Measurements from ENCODE around the gene KDELR1.
A peak's percentile ranks its signal among the peaks of the same experiment; 100 is the strongest.

The KDELR1 gene

DNA sequence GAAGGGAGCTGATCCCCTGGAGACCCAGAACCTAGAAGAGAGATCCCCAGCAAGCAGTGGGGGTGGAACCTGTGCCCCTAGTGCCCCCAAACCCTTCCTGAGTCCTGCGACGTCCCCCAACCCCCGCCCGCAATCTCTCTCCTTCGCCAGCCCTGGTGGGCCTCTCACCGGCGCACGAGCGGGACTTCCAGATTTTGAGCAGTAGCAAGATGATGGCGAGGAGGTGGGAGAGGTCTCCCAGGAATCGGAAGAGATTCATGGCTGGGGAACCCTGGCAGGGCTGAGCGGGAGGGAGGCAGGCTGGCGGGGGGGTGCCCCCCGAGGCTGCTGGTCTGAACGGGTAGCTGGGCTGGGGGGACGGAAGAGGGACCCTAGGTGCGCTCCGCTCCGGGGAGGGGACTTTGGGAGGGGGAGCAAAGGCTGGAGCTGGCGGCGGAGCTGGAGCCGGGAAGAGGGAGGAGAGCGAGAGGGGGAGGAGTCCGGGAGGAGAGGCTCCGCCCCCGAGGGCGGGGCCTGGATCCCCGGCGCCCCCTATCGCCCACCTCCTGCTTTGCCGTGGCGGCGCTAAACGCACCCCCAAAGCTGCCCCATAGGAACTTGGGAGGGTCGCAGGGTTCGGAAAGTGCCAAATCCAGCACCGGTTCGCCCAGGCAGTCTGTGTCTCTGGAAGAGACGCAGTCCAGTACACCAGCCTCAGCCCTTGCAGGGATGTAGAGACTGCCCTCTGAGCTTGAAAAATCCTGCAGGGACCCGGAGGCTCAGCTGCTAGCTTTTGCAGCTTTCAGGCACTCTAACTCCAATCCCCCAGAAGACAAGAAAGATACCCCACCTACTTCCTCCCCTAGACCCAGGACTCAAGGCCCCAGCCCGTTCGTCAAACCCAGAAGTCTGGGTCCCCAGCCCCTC, at the start of gene KDELR1:
Gene KDELR1, minus strand, starts transcription at position 452 of the 906 bp plus-strand sequence. Its CDS starts 193 bp downstream, at position 259.
- peak; percentile 23 for DNase-seq

DNA sequence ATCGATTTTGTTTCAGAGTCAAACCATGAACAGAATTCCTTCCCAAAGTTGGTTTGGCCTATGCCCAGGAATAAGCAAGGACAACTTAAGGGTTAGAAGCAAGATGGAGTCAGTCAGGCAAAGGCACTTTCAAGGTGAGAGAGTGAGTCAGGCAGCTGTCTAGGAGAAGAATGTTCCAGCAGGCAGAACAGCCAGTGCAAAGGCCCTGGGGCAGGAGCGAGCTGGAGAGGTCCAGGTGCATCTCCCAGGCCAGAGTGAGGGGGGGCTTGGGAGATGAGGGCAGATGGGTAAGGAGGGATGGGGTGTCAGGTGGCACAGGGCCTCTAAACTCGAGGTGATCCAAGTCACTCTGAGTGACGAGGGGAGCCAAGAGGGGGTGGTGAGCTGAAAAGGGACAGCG, 45.2 kb upstream of the KDELR1 start:
- no peak for DNase-seq

DNA sequence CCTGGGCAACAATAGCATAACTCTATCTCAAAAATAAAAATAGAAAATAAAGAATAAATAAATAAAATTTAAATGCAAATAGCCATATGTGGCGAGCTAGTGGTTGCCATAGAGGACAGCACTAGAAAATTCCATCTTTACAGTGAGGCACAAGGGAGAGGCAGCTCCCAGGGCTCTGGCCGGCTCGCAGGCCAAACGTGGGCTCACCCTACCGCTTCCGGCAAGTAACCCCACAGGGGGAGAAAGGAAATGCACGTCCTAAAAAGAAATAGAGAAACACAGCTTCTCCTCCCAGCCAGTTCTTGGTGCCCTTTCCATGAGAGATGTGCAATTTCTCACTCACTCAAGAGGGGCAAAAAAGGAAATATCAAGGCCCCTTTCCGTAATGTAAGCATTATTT, 42.0 kb upstream of the KDELR1 start:
- no peak for DNase-seq

- DNase-seq: no peak
Observed at GRCh38 chr19:48428670-48429069, 37.3 kb upstream of the KDELR1 start.

GRCh38 chr19:48424694-48425219, 33.4 kb upstream of the KDELR1 start:
- no peak for DNase-seq

- DNase-seq: no peak
Observed at GRCh38 chr19:48421548-48421947, 30.2 kb upstream of the KDELR1 start.

DNA sequence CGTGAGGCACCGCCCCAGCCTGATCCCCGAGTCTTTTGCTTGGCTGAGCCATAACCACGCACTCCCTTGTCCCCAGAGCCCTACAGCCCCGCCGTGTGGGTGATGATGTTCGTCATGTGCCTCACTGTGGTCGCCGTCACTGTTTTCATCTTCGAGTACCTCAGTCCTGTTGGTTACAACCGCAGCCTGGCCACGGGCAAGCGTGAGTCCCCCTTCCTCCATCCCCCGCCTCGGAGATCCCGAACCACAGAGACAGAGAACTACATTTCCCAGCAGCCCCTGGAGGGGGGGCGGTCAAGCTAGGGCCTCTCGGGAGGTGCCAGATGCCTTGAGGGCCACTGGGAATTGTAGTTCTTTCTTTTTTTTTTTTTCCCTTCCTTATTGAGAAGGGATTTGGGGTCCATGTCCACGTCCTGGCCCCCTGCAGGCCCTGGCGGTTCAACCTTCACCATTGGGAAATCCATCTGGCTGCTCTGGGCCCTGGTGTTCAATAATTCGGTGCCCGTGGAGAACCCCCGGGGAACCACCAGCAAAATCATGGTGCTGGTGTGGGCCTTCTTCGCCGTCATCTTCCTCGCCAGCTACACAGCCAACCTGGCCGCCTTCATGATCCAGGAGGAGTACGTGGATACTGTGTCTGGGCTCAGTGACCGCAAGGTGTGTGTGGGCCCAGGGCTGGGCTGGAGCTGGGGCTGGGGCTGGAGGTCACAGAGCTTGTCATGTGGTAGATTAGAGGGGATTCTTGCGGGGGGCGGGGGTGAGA, 28.0 kb upstream of the KDELR1 start:
- DNase-seq: no peak

GRCh38 chr19:48418317-48419064, 27.1 kb upstream of the KDELR1 start:
- no peak for DNase-seq

- no peak for DNase-seq
Observed at GRCh38 chr19:48417421-48417820, 26.1 kb upstream of the KDELR1 start.

DNA sequence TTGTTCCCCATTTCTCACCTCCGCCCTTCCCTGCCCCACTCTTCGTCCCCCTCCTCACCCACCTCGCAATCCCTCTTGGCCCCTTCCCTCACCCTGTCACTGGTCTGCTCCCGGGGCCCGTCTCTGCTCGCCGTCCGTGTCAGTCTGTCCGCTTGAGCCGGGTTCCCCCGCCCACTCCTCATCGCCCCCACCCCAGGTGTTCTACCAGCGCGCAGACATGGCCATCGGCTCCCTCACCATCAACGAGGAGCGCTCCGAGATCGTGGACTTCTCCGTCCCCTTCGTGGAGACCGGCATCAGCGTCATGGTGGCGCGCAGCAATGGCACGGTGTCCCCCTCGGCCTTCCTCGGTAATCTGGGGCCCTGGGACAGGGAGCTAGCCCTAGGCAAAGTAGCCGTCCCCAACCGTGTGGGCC, 24.5 kb upstream of the KDELR1 start:
- no peak for DNase-seq

GRCh38 chr19:48415395-48415794, 24.0 kb upstream of the KDELR1 start:
- DNase-seq: no peak

GRCh38 chr19:48413879-48414587, 22.7 kb upstream of the KDELR1 start:
- DNase-seq: no peak

- no peak for DNase-seq
Observed at GRCh38 chr19:48405850-48406249, 14.5 kb upstream of the KDELR1 start.

- no peak for DNase-seq
Observed at GRCh38 chr19:48405010-48405659, 13.8 kb upstream of the KDELR1 start.

GRCh38 chr19:48403606-48404005, 12.3 kb upstream of the KDELR1 start:
- DNase-seq: peak; percentile 22

DNA sequence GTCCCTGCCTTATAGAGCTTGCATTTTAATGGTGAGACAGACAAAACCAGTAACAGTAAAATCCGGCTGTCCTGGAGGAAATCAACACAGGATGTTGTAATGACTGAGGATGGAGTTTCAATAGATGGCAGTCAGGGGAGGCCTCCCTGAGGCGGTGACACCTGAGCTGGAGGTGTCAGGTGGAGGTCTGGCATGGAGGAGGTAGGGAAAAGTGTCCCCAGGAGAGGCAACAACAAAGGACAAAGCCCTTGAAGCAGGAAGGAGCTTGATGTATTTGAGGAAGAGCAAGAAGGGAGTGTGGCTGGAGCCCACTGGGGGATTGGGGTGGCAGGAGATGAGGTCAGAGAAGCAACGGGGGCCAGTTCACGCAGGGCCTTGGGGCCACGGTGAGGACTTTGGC, 9.9 kb upstream of the KDELR1 start:
- no peak for DNase-seq

- DNase-seq: peak; percentile 62
Observed at GRCh38 chr19:48400018-48400742, 8.8 kb upstream of the KDELR1 start.

DNA sequence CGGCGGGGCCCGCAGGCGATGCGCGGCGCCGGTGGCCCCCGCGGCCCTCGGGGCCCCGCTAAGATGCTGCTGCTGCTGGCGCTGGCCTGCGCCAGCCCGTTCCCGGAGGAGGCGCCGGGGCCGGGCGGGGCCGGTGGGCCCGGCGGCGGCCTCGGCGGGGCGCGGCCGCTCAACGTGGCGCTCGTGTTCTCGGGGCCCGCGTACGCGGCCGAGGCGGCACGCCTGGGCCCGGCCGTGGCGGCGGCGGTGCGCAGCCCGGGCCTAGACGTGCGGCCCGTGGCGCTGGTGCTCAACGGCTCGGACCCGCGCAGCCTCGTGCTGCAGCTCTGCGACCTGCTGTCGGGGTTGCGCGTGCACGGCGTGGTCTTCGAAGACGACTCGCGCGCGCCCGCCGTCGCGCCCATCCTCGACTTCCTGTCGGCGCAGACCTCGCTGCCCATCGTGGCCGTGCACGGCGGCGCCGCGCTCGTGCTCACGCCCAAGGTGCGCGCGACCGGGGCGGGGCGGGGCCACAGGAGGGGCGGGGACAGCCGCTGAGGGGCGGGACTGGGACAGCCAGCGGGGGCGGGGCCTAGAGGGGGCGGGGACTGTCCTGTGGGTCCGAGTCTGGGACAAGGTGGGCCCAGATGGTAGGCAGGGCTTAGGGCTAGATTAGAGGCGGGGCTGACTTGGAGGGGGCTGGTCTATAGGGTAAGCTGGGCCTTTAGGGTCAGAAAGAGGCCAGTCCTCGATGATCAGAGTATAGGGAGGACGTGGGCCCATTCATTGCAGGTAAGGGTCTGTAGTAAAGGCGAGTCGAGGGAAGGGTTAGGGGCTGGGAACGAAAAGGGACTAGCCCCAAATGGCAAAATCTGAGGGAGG, 7.3 kb upstream of the KDELR1 start:
- DNase-seq: peak; percentile 80

DNA sequence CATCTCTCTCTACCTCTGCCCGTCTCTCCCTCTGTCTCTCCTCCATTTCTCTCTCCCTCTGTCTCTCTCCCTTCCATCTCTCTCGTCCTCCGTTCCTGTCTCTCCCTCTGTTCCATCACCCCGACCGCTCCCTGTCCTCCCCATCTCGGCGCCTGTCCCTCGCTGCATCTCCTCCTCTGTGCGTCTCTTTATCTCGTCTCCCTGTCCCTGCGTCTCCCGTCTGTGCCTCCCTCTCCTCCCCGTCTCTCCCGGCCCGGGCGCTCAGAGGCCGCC, 6.7 kb upstream of the KDELR1 start:
- no peak for DNase-seq

Measured in NCI-H510A (cell line).